Superior temporal gyrus (tissue), 1 donor: ENCODE data around the gene SHROOM3.
"Not testable (repeated sequence)": the region's sequence is repeated elsewhere in the genome, so short reads cannot be mapped to it uniquely, and the experiment has no call there.

Experiments used
- DNase-seq: peaks from one replicate; pipeline ENCODE4 v3.0.0-alpha.2; 2016; ENCODE audit errors: extremely low spot score

Gene SHROOM3

DNA sequence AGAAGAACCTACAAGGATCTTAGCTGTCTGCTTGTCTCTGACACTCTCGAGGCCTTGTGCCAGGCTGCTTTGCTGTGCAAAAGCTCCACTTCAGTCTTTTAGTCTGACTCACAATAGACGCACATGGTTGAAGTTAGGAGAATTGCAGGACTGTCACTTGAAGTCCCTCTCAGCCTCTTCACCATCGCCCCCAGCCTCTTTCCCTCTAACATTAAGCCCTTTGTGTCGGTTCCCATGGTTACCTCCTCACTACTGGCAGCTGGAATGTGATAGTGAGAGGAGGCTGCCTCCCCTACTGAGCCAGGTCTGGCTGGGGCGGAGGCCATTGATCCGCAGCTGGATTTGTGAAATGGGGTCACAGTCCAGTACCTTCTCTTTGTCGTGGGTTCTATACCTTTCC, 261.1 kb downstream of the SHROOM3 start:
- no peak for DNase-seq

DNA sequence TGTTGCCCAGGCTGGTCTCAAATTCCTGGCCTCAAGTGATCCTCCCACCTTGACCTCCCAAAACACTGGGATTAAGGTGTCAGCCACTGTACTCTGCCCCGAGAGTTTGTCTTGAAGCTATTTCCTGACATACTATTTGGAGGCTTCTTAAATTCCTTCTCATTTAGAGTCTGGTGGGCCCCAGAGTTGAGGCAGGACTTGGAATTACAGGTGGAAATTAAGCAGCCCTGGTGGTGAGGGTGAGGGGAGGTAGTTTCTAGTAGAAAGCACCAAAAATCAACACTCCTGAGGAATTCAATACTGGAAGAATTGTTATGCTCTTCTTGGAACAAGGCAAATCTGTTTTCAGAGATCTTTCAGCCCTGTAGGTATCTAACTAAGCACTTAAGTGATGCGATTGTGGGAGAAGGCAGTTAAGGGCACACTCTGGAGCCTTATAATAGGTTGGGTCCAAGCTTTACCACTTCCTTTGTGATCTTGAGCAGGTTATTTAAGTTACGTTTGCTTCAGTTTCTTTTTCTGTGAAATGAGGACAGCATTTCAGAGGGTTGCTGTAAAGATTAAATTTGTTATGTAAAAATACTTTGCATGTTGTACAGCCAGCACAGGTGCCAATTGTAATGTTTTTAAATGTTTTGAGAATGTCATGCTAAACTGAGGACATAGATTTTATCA, 262.2 kb downstream of the SHROOM3 start:
- no peak for DNase-seq

DNA sequence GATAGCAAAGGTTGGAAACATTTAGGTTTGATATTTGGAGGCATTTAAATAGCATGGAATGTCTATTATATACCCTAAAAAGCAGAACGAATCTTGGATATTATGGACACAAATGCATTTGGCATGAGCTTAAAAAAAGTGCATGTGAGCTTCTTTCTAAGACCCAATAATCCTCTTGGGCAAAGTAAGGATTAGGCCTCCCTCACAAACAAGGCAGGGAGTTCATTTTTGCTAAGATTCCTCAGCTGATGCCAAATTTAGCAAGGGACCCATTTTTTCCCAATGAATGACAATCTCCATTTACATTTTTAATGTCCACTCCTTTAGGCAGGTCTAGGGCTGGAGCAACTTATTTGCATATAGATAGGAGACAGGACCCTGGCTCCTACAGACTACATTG, 263.1 kb downstream of the SHROOM3 start:
- no peak for DNase-seq

DNA sequence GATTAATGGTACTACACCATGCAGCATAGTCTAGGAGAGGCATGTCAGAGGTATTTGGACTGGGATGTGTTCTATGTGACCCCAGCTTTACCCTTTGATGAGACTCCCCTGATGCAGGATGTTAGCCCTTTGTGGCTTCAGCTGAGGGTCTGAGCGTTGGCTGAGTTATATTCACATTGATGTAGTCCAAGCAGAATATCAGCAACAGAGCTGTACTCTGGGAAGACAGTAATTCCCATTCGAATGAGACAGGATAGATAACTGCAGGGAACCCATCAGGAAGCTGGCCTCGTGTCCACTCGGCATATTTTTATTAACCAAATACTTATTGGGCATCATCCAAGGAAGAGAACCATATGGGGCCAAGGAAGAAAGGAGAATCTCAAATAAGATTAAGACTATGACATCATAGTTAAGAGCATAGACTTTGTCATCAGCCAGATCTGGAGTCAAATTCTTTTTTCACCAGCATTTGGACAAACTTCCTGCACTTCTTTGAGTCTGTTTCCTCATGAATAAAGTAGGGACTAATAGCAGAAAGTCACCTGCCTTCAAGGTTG, 264.8 kb downstream of the SHROOM3 start:
- DNase-seq = no peak

DNA sequence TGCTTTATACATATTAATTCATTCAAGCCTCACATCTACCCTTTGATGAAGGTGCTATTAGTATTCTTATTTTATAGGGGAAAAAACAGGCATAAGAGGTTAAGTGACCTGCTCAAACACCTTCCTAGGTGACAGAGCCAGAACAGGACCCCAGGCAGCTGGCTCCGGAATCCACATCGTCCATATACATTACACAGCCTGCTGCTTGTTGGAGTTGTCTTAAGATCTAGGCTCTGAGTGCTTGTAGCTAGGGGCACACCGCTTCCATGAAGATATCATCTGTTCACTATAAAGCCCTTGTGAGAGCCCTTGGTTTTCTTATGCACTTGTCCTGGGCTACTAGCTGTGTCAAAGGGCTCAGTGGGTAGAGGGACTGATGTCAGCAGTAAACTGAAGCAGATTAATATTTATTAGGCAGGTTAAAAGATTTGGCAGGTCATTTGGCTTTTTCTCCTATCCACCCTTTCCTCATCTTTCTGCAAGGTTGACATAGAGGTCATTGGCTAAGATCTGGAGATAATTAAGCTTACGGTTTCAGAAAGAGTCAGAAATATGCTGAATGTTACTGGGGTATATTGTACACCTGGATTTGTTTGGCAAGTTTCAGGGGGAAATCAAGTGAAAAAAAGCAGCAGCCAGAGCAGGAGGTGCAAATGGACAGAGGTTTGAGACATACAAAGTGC, 267.6 kb downstream of the SHROOM3 start:
- DNase-seq = no peak

DNA sequence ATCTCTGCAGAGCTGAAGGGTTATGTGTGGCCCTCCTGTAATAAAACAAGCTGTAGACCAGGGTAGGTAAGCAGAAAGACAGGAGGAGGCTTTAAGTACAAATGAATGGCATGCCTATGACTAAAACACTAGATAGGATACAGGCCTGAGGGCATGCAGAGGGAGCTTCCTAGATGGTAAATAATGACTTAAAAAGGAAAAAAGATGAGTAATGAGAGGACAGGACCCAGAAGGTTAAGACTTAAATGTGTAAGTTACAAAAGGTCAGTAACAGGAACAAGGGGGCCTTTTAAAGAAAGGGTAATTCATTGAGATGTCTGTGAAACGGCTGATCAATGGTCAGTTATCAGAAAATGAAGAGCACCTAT, 268.1 kb downstream of the SHROOM3 start:
- no peak for DNase-seq

DNA sequence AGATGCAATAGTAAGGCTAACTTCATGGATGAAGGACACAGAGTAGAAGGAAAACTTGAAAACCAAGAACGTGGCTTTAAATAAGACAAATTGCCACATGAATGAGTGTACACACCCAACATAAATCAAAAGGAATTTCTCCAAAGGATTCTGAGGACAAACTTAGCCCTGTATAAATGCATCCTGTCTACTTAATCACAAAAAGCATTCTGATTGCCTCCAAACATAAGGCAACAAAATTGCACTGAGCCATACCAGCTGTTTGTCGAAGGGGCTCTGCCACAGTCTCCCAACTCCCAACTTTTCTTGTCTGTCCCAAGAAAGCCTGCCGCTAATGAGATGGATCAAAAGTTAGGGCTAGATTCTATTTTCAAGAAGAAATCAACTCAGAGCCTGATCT, 268.6 kb downstream of the SHROOM3 start:
- DNase-seq = no peak

DNA sequence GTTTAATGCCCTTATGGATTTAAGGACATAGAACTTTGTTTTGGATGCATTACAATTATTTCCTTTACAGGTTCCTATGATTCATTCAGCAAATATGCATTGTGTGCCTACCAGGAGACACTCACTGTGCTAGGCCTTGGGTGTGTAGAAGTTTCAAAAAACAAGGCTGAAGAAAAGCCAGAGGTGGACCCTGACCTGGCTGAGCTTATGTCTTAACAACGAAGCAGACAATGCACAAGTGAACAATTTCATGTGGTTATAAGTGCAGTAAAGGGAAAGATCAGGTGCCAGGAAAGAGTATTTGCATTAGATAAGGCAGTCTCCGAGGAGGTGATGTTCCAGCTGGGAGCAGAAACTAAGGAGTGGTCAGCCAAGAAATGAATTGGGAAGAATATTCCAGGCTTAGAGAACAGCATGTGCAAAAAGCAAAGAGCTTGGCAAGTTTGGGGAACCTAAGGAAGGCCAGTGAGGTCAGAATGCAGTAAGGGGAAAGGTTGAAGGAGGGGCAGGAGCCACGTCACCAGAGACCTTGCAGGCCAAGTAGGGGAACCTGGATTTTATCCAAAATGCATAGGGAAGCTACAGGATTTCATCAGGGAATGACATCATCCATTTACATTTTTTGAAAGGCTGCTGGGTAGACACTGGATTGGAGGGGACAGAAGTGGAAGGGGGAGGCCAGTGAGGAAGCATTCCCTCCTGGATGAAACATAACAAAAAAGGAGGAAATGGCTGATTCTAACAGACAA, 269.3 kb downstream of the SHROOM3 start:
- DNase-seq = no peak

DNA sequence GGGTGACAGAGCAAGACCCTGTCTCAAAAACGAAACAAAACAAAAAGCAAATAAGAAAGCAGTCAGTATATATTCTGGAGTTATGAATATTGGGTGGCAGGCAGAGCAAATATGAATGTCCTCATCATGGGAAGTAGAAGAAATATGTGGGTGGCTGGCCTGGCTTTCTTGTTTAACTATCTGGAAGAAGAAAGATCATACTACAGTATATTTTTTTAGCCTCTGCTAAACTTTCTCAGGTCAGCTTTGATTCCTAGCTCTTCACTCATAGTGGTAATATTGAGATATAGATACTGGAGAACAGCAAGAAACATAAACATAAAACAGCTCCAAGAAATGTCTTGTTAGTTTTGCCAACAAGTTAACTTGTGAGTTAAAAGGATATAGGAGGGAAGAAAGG, 270.4 kb downstream of the SHROOM3 start:
- no peak for DNase-seq

DNA sequence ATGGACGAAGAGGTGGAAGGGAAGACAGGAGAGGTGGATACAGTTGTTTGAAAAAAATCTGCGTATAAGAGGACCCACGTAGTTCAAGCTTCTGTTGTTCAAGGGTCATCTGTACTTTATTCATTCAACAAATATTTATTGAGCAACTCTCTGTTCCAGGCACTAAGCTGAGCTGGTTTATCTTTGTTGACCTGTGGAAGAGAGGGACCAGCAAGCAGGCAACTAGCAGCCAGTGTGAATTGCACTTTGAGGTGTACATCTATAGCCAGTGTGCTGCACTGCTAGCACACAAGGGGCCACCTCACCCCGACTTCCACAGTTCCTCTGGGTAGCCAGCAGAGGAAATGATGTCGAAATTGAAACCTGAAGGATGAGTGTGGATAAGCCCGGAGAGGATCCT, 271.6 kb downstream of the SHROOM3 start:
- no peak for DNase-seq

DNA sequence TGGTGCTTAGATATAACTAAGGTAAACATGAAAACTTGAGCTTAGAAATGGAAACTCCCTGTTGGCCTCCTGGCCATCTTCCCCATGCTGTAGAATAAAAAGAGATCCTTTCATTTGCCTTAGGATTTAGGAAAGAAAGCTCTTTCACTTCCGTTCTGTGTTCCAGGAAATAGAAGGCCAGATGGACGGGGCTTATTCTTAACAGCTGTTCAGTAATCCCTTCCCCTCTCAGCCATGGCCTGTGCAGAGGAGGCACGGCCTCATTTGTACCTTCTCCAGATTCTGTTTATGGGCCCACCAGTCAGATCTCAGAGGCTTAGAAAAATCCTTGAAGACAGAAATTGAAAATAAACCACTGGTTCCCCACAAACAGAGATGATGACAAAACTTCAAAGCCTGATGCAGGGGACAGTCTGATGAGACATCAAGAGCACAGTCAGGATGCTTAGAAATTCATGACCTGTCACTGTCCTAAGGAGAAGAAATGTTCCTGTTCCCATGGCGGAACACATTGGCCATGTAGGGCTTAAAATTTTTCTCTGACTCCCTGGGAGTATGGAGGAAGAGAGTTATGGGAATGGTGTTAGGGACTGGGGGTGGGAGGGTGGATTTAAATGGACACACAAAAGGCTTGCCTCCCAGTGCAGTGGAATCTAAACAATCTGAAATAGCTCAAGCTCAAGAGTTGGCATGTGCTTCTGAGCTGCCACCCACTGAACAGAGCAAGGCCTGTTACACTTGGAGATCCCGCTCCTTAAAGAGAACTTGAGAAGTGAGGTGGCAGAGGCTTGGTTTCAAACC, 274.1 kb downstream of the SHROOM3 start:
- DNase-seq = peak; percentile 45

DNA sequence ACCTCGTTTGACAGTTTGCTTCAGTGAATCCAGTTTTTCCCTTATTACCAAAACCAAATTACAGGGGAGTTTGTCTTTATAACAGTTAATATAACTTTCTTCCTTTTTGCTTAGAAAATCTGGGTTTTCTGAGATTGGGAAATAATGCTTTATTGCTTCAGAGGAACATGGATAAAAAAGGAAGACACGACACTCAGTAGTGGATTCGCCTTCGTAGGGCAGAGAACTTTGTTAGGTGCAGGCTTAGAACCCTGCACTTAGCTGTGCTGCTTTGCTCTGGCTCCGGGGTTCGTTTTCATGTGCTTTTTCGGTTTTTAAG, 274.7 kb downstream of the SHROOM3 start:
- no peak for DNase-seq

DNA sequence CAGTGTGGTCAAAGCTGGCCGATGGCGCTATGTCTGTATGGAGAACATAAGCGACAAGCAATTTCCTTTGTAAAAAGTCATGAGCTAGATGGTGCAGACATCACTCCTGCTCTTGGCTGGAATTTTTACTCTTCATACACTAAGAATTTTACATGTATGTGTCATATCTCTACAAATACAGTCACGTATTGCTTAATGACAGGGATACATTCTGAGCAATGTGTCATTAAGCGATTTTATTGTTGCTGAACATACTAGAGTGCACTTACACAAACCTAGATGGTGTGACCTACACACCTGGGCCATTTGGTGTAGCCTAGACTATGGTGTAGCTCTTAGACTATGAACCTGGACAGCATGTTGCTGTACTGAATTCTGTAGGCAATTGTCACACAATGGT, 277.5 kb downstream of the SHROOM3 start:
- DNase-seq = no peak

DNA sequence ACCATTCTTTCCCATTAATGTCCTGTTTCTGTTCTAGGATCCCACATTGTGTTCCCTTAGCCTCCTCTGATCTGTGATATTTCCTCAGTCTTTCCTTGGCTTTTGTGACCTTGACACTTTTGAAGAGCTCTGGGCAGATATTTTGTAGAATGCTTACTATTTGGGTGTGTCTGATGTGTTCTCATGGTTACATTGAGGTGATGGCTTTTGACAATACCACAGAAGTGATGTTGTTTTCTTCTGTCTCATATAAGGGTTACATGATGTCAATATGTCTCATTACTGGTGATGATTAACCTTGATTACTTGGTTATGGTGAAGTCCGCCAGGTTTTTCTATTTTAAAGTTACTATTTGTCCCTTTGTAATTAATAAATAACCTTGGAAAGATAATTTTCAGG, 279.2 kb downstream of the SHROOM3 start:
- no peak for DNase-seq

DNA sequence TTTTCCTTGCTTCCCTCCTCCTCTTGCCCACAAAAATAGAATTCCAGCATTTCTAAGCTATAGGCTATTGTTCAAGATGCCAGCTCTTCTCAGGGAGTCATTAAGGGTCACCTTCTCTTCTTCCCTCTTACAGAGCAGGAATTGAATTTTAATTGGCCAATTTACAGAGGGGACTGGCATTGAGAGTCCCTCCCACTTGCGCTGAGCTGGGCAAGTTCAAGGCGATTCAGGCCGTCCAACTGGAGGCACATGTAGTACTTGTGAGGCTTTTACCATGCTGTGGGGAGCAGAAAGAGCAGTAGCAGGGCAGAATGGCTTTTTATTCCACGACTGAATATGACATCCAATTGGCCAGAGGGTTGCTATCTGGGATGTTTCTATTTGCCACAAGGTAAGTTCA, 281.0 kb downstream of the SHROOM3 start:
- no peak for DNase-seq

DNA sequence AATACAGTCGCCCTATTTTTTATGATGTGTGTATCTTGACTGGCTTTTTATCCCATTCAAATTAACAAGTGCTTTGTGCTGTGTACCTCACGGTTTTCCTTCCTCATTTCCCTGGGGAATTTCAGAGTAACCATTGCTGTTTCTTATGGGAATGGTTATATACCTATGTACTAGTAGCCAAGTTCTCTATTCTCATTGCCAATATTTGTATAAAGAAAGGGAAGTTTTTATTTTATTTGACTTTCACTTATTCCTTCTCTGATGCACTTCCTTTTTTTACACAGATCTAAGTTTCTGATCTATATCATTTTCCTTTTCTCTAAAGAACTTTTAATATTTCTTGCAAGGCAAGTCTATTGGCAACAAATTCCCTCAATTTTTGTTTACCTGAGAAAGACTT, 281.6 kb downstream of the SHROOM3 start:
- DNase-seq = no peak

DNA sequence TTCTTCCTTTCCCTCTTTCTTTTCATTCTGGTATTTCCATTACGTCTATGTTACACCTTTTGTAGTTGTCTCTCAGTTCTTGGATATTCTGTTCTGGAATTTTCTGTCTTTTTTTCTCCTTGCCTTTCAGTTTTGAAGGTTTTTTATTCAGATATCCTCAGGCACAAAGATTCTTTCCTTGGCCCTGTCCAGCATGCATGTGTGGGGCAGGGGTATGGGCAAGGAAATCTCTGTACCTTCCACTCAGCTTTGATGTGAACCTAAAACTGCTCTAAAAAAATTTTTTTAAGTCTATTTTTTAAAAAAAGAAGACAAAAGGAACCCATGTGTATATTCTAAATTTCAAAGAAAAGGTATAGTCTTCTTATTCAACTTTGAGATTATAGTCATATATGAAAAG, 282.4 kb downstream of the SHROOM3 start:
- DNase-seq = no peak

DNA sequence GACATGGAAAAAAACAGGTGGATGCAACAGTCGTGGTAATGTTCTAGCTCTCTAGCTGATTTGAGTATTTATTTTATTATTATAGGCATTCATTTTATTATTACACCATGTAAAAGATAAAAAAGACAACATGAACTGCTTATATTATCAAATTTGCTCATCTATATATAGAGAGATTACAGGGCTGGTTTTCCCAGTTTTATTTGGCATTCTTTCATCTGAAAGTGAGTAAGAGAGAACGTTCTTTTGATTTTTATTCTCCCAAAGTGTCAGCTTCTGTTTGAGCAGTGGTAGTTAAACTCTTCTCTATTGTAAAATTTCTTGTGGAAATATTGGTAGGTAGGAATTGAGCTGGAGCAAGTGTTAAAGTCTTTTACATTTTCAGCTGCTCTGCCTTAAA, 283.0 kb downstream of the SHROOM3 start:
- no peak for DNase-seq

DNA sequence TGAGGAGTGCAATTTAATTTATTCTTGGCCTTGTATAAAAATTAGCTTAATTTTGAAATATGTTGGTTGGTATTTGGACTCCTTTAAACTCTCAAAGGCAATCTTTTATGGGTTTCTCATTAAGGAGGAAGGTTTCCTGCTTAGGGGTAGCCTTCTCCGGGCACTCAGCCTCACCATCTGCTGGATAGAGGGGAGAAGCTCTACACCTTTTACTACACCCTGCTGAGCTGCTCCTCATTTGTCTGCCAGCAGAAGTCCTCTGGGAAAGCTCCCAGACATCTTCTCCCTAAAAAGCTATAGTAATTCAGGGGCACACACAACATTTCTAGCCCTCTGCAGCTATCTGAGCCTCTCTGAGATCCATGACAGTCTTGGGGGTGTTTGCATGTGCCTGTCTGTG, 283.8 kb downstream of the SHROOM3 start:
- no peak for DNase-seq

DNA sequence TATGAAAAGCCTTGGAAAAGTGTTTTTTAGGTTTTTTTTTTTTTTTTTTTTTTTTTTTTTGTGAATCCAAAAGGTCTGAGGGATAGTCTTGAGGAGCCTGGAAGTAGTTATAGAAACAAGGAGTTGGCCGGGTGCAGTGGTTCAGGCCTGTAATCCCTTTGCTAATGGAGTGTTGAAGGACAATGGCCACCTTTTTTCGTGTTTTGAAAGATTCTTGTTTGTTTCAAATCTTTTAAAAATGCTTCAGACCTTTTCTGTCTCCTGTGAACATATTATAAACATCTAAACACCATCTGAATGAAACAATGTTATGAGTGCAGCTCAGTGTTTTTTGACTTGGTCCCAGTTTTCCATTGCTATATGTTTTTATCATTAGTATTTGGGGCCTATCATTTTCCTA, 285.1 kb downstream of the SHROOM3 start:
- DNase-seq = no peak

DNA sequence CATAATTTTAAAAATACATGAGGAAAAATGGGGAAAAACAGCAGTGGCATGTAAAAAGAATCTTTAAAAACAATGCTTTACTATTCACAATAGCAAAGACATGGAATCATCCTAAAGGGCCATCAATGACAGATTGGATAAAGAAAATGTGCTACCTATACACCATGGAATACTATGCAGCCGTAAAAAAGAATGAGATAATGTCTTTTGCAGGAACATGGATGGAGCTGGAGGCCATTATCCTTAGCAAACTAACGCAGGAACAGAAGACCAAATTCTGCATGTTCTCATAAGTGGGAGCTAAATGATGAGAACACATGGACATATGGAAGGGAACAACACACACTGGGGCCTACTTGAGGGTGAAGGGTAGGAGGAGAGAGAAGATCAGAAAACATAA, 287.1 kb downstream of the SHROOM3 start:
- DNase-seq = not testable (repeated sequence)

DNA sequence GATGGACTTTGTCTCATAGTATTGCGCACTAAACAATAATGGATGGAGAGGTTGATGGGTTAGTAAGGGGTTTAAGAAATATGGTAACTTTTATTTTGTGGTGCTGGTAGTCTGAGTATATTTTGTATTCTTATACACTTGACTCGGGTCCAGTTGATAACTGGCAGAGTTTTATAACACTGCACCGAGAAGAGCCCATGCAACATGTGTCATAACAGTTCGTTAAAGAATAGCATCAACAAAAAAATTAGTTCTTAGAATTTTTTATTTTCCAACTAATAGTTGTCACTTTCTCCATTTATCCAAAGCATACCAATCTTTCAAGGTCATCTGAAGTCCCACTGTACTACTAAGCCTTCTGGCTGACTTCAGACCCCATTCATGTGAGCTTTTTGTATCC, 287.8 kb downstream of the SHROOM3 start:
- DNase-seq = no peak
